HepG2 (cell line): ENCODE results near the gene MACROD2. TPM values are rescaled to one million over a fixed set of nuclear protein-coding genes. Genes with fewer than 3 reads are reported as not detected.

Experiments
- ATAC-seq: fragments of 200-7000 bp; cut with Tn5 transposase; 3 replicates; pipeline ENCODE4 v1.9.1; 2020; ENCODE audit warnings: mild to moderate bottlenecking, moderate library complexity
- BruUV-seq: library from RNA; stranded (reverse); fragments of 400-500 nt; replicated peaks from 2 replicates; lab custom pipeline; 2021; lab: Mats Ljungman, UMichigan
- CTCF ChIA-PET: fragments of 300-600 bp; formaldehyde crosslinking; extraction: SDS; loops from one replicate; lab custom pipeline; 2021; ENCODE audit warnings: low total read pairs, inconsistent platforms, low intra/inter-chr PET ratio; lab: Yijun Ruan, JAX
- POLR2A ChIA-PET: fragments of 350-600 bp; sonication (Branson Sonifier 250); formaldehyde crosslinking; loops from one replicate; lab custom pipeline; 2020; ENCODE audit warnings: antibody characterized with exemption, inconsistent platforms; lab: Yijun Ruan, JAX
- DNase-seq: peaks from one replicate; pipeline ENCODE4 v3.0.0-alpha.2; 2015; ENCODE audit warnings: low spot score
- FAIRE-seq: peaks from 3 replicates; lab custom pipeline; 2011; peaks lifted over from hg19 to GRCh38; lab: Jason Lieb, UNC
- H2AFZ ChIP-seq: one replicate; pipeline ENCODE4 v1.6.1; 2011; ENCODE audit warnings: low read length, inconsistent platforms
- H3K27ac ChIP-seq: fragments of 300-600 bp; 3 replicates; pipeline ENCODE4 v1.8.0; 2011; ENCODE audit warnings: mixed run types, mild to moderate bottlenecking, mixed read lengths, low read length, inconsistent platforms; ENCODE audit not compliant: insufficient read depth; ENCODE audit errors: extremely low read length
- H3K27me3 ChIP-seq, 2 experiments: fragments of 200-600 bp in 1 of 2; 2 replicates in 1 of 2; 3 replicates in 1 of 2; pipeline versions ENCODE4 v1.6.0 to v1.8.0; 2011; ENCODE audit warnings: low read length in 2 of 2, mild to moderate bottlenecking in 2 of 2, moderate library complexity in 2 of 2, inconsistent platforms in 1 of 2; ENCODE audit not compliant: insufficient read depth in 2 of 2, control insufficient read depth in 1 of 2
- H3K36me3 ChIP-seq, 2 experiments: fragments of 200-600 bp in 1 of 2; replicated peaks in 1 of 2; 2 replicates in 1 of 2; 3 replicates in 1 of 2; pipeline versions ENCODE4 v1.5.1 to v1.8.0; 2011; ENCODE audit warnings: low read length in 2 of 2, inconsistent platforms in 1 of 2; ENCODE audit not compliant: insufficient read depth in 2 of 2, control insufficient read depth in 1 of 2
- H3K4me1 ChIP-seq: 2 replicates; pipeline ENCODE4 v1.5.1; 2012; ENCODE audit warnings: low read length, inconsistent platforms; ENCODE audit not compliant: insufficient read depth
- H3K4me2 ChIP-seq: 2 replicates; pipeline ENCODE4 v1.6.0; 2011; ENCODE audit warnings: low read depth, low read length, inconsistent platforms
- H3K4me3 ChIP-seq, 3 experiments: fragments of 200-600 bp in 1 of 3; sonication (generic), shearing (Covaris generic) in 1 of 3; replicated peaks in 1 of 3; 2 replicates each; pipeline ENCODE4 v1.5.1; 2011 to 2016; ENCODE audit warnings: low read length in 3 of 3, inconsistent platforms in 2 of 3, low read depth in 2 of 3, mild to moderate bottlenecking in 2 of 3, control low read depth in 1 of 3, mixed read lengths in 1 of 3; ENCODE audit not compliant: insufficient read depth in 1 of 3
- H3K79me2 ChIP-seq: one replicate; pipeline ENCODE4 v1.6.1; 2011; ENCODE audit warnings: low read length, inconsistent platforms; ENCODE audit not compliant: insufficient read depth
- H3K9ac ChIP-seq: 2 replicates; pipeline ENCODE4 v1.6.0; 2011; ENCODE audit warnings: mild to moderate bottlenecking, low read depth, low read length, inconsistent platforms; ENCODE audit not compliant: insufficient read depth
- H3K9me3 ChIP-seq: 2 replicates; pipeline ENCODE4 v1.5.1; 2012; ENCODE audit warnings: mild to moderate bottlenecking, low read length
- H4K20me1 ChIP-seq: 2 replicates; pipeline ENCODE4 v1.6.0; 2011; ENCODE audit warnings: inconsistent platforms, mild to moderate bottlenecking, low read length, moderate library complexity; ENCODE audit not compliant: insufficient read depth
- ATAD3A ChIP-seq: sonication (generic); formaldehyde crosslinking; IDR thresholded peaks from 2 replicates; pipeline ENCODE4 v1.4.0; 2020; ENCODE audit warnings: missing genetic modification reagents
- MAFK ChIP-seq, 2 experiments: IDR thresholded peaks in 1 of 2; conservative IDR thresholded peaks in 1 of 2; 2 replicates each; pipeline ENCODE4 v1.6.1; 2011; ENCODE audit warnings: improper control_type of control experiment in 2 of 2, low read length in 2 of 2
- SMYD3 ChIP-seq: sonication (generic); formaldehyde crosslinking; IDR thresholded peaks from 2 replicates; pipeline ENCODE4 v1.8.1; 2023; ENCODE audit warnings: mild to moderate bottlenecking, missing genetic modification reagents
- SP5 ChIP-seq: IDR thresholded peaks from 2 replicates; pipeline ENCODE4 v1.6.1; 2016; ENCODE audit warnings: low read depth, borderline replicate concordance
- STAG1 ChIP-seq: sonication (generic); formaldehyde crosslinking; IDR thresholded peaks from 2 replicates; pipeline ENCODE4 v1.4.0; 2020; ENCODE audit warnings: missing genetic modification reagents
- STAT5B ChIP-seq: sonication (generic); formaldehyde crosslinking; IDR thresholded peaks from 2 replicates; pipeline ENCODE4 v1.4.0; 2020; ENCODE audit warnings: missing genetic modification reagents
- TRIM24 ChIP-seq: sonication (generic); formaldehyde crosslinking; IDR thresholded peaks from 2 replicates; pipeline ENCODE4 v1.8.0; 2022; ENCODE audit warnings: mild to moderate bottlenecking, missing genetic modification reagents
- ZIK1 ChIP-seq: sonication (generic); formaldehyde crosslinking; IDR thresholded peaks from 2 replicates; pipeline ENCODE4 v1.5.0; 2020; ENCODE audit warnings: mild to moderate bottlenecking, low read depth, missing genetic modification reagents, borderline replicate concordance
- ZNF20 ChIP-seq: sonication (generic); formaldehyde crosslinking; IDR thresholded peaks from 2 replicates; pipeline ENCODE4 v1.4.0; 2020; ENCODE audit warnings: mild to moderate bottlenecking, moderate library complexity, missing genetic modification reagents
- ZNF484 ChIP-seq: sonication (generic); formaldehyde crosslinking; IDR thresholded peaks from 2 replicates; pipeline ENCODE4 v1.5.1; 2020; ENCODE audit warnings: mild to moderate bottlenecking, low read depth, missing genetic modification reagents, borderline replicate concordance
- ZNF549 ChIP-seq: sonication (generic); formaldehyde crosslinking; IDR thresholded peaks from 2 replicates; pipeline ENCODE4 v1.5.0; 2020; ENCODE audit warnings: missing genetic modification reagents
- WGBS: methylation state at CpG from one replicate; pipeline ENCODE4 v1.1.6; 2017; ENCODE audit warnings: low lambda C conversion rate; 5-methylcytosine and 5-hydroxymethylcytosine counted together
- in situ Hi-C: cut with HindIII; loops from 2 replicates; pipeline ENCODE4 v1.10.0; 2017; ENCODE audit warnings: low pct_unique_long_range_greater_than_20kb; ENCODE audit not compliant: extremely low pct_ligation_motif_present
- intact Hi-C: fragments of 100-400 bp; cut with micrococcal nuclease; formaldehyde crosslinking; loops from one replicate; pipeline ENCODE4 v1.10.0; 2022; ENCODE audit not compliant: unreplicated experiment
- polyA plus RNA-seq, 8 experiments: library from polyadenylated mRNA; depleted of rRNA in 3 of 8; stranded (reverse) in 7 of 8; unstranded in 1 of 8; fragments of >200 nt; fragmentation: Illumina TruSeq in 4 of 8; extraction: Trizol in 4 of 8; gene quantifications; 2 replicates each; pipeline versions ENCODE4 v1.2.1 to v1.2.3, GENCODE V29; 2011 to 2016; ENCODE audit warnings: low read depth in 4 of 8, missing spikeins in 1 of 8, mixed read lengths in 1 of 8; ENCODE audit not compliant: insufficient read depth in 1 of 8
- total RNA-seq, 5 experiments: library from RNA; depleted of rRNA; stranded (reverse); fragments of >200 nt; fragmentation: Illumina TruSeq; extraction: Trizol; gene quantifications; 2 replicates each; pipeline ENCODE4 v1.2.3, GENCODE V29; 2016; ENCODE audit warnings: low read depth in 1 of 5
- TF ChIP-seq, protein P1 (sequence below): IDR thresholded peaks from 2 replicates; pipeline ENCODE4 v1.6.1; 2016
- TF ChIP-seq, protein P2 (sequence below): sonication (generic); formaldehyde crosslinking; IDR thresholded peaks from 2 replicates; pipeline ENCODE4 v1.9.0; 2021; ENCODE audit warnings: missing genetic modification reagents, borderline replicate concordance
- TF ChIP-seq, protein P3 (sequence below): sonication (generic); formaldehyde crosslinking; IDR thresholded peaks from 2 replicates; pipeline ENCODE4 v1.8.0; 2022; ENCODE audit warnings: mild to moderate bottlenecking, missing genetic modification reagents
- TF ChIP-seq, protein P4 (sequence below): sonication (generic); formaldehyde crosslinking; IDR thresholded peaks from 2 replicates; pipeline ENCODE4 v1.5.0; 2020; ENCODE audit warnings: missing genetic modification reagents

MACROD2 gene
- total and polyA plus RNA-seq, 2 of the 13 experiments (the other 11 are each of a cell fraction or from before 2014, with no cell fraction given) = 0.13 to 0.51 TPM

DNA sequence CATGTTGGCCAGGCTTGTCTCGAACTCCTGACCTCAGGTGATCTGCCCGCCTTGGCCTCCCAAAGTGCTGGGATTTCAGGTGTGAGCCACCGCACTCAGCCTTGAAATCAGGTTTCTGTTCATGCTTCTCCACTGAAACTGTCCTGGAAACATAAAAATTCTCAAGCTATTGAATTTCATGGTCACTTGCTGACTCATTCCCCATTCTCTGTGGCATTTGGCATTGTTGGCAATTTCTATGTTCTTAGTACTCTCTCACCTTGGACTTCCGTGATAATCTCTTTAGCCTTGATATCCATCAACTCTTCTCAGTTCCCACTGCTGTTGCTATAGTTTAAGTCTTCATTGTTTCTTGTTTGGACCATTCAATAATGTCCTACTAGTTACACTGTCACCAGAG lies 11.1 kb upstream of the MACROD2 start:
- H3K27me3 ChIP-seq = no peaks in the 10 kb centered on the region
- FAIRE-seq = no peak
- H3K4me1 ChIP-seq = no peaks in the 10 kb centered on the region
- H3K9me3 ChIP-seq = no peaks in the 10 kb centered on the region
- no TSS peak for BruUV-seq
- intact Hi-C loops = no loop called here
- WGBS = 34% methylated on average over 4 of the region's 4 CpGs
- no peaks in the 10 kb centered on the region for H3K36me3 ChIP-seq
- H3K27ac ChIP-seq = no peak overlapping the region
- H2AFZ ChIP-seq = no peak overlapping the region
- no peaks in the 10 kb centered on the region for H3K79me2 ChIP-seq
- no peak for DNase-seq
- TF ChIP-seq ZNF484 (no peak), MAFK (conservative IDR thresholded peaks at IDR 0.05 in 1 of 2, IDR thresholded peaks at IDR 0.05 in 1 of 2; ENCODE audit: low read length in 2 of 2) (0 out of 4 replicates have a peak, but pooled peaks of 1 of the 2 experiments have one; percentile 2), TRIM24 (CRISPR knock-in tag) (no peak), STAT5B (CRISPR knock-in tag) (no peak)
- TF ChIP-seq, all 625 proteins: peak for 1
- ChIA-PET CTCF (no interaction called here), POLR2A (no interaction called here)
- Histone ChIP-seq H3K4me2 (no peak overlapping the region), H3K9ac (no peak overlapping the region), H3K4me3 (no peak overlapping the region), H4K20me1 (no peaks in the 10 kb centered on the region)
- ATAC-seq = no peak
- in situ Hi-C loops = no loop called here

DNA sequence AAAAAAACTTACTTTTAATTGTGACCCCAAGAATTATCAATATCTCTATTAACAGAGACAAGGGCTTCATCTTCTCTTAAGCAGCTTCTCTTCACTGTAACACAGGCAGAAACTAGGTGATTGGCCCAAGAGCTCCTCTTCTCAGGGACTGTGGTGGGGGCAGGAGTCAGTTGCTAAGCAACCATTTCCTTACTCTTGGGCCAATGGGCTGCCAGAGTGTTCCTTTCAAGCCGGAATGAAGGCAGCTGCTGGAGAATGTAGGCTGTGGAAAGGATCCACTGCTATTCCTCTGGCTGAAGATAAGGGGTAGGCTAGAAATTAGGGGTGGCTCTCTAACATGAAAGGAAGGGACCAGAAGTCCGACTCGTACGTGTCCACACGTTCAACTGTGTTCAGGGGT lies 4.9 kb upstream of the MACROD2 start, which contains the start of gene SEL1L2:
Gene SEL1L2 (minus strand): TSS at position 150 of the 400 bp plus-strand sequence. CDS start 80 bp downstream, at position 70.
- no peak for FAIRE-seq

More for the DNA sequence above, 4.9 kb upstream of the MACROD2 start, which contains the start of gene SEL1L2:
- CTCF ChIA-PET = no interaction called here
- intact Hi-C loops = no loop called here
- H4K20me1 ChIP-seq = no peaks in the 10 kb centered on the region
- POLR2A ChIA-PET = no interaction called here
- TF ChIP-seq, protein P1, sequence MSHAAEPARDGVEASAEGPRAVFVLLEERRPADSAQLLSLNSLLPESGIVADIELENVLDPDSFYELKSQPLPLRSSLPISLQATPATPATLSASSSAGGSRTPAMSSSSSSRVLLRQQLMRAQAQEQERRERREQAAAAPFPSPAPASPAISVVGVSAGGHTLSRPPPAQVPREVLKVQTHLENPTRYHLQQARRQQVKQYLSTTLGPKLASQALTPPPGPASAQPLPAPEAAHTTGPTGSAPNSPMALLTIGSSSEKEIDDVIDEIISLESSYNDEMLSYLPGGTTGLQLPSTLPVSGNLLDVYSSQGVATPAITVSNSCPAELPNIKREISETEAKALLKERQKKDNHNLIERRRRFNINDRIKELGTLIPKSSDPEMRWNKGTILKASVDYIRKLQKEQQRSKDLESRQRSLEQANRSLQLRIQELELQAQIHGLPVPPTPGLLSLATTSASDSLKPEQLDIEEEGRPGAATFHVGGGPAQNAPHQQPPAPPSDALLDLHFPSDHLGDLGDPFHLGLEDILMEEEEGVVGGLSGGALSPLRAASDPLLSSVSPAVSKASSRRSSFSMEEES (CRISPR knock-in tag) = no peak
- TF ChIP-seq STAG1 (CRISPR knock-in tag) (no peak), ZNF20 (no peak), ZNF549 (no peak), ATAD3A (CRISPR knock-in tag) (no peak), SMYD3 (CRISPR knock-in tag) (no peak), SP5 (CRISPR knock-in tag) (no peak), ZIK1 (CRISPR knock-in tag) (no peak)
- TF ChIP-seq, protein P2, sequence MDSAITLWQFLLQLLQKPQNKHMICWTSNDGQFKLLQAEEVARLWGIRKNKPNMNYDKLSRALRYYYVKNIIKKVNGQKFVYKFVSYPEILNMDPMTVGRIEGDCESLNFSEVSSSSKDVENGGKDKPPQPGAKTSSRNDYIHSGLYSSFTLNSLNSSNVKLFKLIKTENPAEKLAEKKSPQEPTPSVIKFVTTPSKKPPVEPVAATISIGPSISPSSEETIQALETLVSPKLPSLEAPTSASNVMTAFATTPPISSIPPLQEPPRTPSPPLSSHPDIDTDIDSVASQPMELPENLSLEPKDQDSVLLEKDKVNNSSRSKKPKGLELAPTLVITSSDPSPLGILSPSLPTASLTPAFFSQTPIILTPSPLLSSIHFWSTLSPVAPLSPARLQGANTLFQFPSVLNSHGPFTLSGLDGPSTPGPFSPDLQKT (CRISPR knock-in tag) = no peak
- TF ChIP-seq, protein P3, sequence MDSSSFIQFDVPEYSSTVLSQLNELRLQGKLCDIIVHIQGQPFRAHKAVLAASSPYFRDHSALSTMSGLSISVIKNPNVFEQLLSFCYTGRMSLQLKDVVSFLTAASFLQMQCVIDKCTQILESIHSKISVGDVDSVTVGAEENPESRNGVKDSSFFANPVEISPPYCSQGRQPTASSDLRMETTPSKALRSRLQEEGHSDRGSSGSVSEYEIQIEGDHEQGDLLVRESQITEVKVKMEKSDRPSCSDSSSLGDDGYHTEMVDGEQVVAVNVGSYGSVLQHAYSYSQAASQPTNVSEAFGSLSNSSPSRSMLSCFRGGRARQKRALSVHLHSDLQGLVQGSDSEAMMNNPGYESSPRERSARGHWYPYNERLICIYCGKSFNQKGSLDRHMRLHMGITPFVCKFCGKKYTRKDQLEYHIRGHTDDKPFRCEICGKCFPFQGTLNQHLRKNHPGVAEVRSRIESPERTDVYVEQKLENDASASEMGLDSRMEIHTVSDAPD (CRISPR knock-in tag) = no peak
- TF ChIP-seq, protein P4, sequence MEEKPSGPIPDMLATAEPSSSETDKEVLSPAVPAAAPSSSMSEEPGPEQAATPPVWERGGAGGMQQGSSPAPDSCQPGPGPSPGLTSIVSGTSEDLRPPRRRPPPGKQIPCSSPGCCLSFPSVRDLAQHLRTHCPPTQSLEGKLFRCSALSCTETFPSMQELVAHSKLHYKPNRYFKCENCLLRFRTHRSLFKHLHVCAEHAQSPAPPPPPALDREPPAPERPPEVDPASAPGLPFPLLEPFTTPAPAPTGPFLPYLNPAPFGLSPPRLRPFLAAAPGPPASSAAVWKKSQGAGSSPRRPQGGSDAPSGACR (CRISPR knock-in tag) = no peak
- TF ChIP-seq, all 625 proteins: peak for 0
- Histone ChIP-seq H2AFZ (no peak within 1 kb of the TSS), H3K79me2 (no peaks in the 10 kb centered on the region), H3K27me3 (peaks cover 0 to 10% of the 10 kb centered on the region in 2 experiments; a peak in 4 of 5 replicates), H3K9me3 (peaks cover 25% of the 10 kb centered on the region), H3K36me3 (no peaks in the 10 kb centered on the region), H3K4me3 (no peak within 1 kb of the TSS), H3K4me1 (peaks cover 7% of the 10 kb centered on the region; the same call in 1 of the 2 replicates), H3K4me2 (no peak within 1 kb of the TSS), H3K27ac (no peak within 1 kb of the TSS), H3K9ac (no peak within 1 kb of the TSS)
- no TSS peak for BruUV-seq
- no peak for ATAC-seq
- no peak for DNase-seq
- in situ Hi-C loops = no loop called here
- WGBS = 1% methylated on average over 5 of the region's 5 CpGs
